ENCODE results near the gene TBC1D25. TPM values are rescaled to one million over a fixed set of nuclear protein-coding genes. Genes with fewer than 3 reads are reported as not detected.

TBC1D25 gene
- polyA plus RNA-seq, 1 of the 3 experiments (the other 2 are of a cell fraction): 18.4 TPM

GRCh38 chrX:48513670-48514069 is 25.8 kb upstream of the TBC1D25 start:
- no peaks in the 10 kb centered on the region for H3K27me3 ChIP-seq (ENCODE audit: insufficient read depth)
- peaks cover 0 to 25% of the 10 kb centered on the region in 2 experiments; a peak in 1 of 4 replicates for H3K4me1 ChIP-seq (ENCODE audit: control insufficient read depth in 1 of 2, insufficient read depth in 2 of 2, low read depth in 1 of 2, low read length in 1 of 2)
- H3K9me2 ChIP-seq: no peaks in the 10 kb centered on the region
- no peaks in the 10 kb centered on the region for H3K79me2 ChIP-seq (ENCODE audit: insufficient read depth)
- no peak overlapping the region for H3K9ac ChIP-seq
- TF ChIP-seq MXI1 (IDR thresholded peaks at IDR 0.05; ENCODE audit: low read depth, low read length): no peak
- TF ChIP-seq, protein P1, sequence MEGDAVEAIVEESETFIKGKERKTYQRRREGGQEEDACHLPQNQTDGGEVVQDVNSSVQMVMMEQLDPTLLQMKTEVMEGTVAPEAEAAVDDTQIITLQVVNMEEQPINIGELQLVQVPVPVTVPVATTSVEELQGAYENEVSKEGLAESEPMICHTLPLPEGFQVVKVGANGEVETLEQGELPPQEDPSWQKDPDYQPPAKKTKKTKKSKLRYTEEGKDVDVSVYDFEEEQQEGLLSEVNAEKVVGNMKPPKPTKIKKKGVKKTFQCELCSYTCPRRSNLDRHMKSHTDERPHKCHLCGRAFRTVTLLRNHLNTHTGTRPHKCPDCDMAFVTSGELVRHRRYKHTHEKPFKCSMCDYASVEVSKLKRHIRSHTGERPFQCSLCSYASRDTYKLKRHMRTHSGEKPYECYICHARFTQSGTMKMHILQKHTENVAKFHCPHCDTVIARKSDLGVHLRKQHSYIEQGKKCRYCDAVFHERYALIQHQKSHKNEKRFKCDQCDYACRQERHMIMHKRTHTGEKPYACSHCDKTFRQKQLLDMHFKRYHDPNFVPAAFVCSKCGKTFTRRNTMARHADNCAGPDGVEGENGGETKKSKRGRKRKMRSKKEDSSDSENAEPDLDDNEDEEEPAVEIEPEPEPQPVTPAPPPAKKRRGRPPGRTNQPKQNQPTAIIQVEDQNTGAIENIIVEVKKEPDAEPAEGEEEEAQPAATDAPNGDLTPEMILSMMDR (IDR thresholded peaks at IDR 0.05): no peak
- no peak for TF ChIP-seq POLR2AphosphoS5 (IDR thresholded peaks at IDR 0.05; ENCODE audit: low read depth, low read length)
- no peak for TF ChIP-seq RXRA (IDR thresholded peaks at IDR 0.05; ENCODE audit: borderline replicate concordance, low read depth)
- TF ChIP-seq USF2 (IDR thresholded peaks at IDR 0.05; ENCODE audit: borderline replicate concordance, low read depth, low read length): no peak
- no peak for TF ChIP-seq RFX5 (IDR thresholded peaks at IDR 0.05; ENCODE audit: low read length)
- no peak for TF ChIP-seq TAF1 (IDR thresholded peaks at IDR 0.05; ENCODE audit: borderline replicate concordance, low read depth, low read length)
- no peaks in the 10 kb centered on the region for H3F3A ChIP-seq (replicated peaks; ENCODE audit: insufficient read depth)
- CTCF ChIA-PET: no interaction called here
- H3K36me3 ChIP-seq (replicated peaks in 1 of 2; ENCODE audit: control insufficient read depth in 1 of 2, insufficient read depth in 2 of 2, low read length in 1 of 2): no peaks in the 10 kb centered on the region
- no peak overlapping the region for H2AFZ ChIP-seq (ENCODE audit: low read depth)
- DNase-seq: no peak
- H3K4me3 ChIP-seq (ENCODE audit: low read depth in 2 of 2, low read length in 1 of 2): no peak overlapping the region
- H3K9me3 ChIP-seq: no peaks in the 10 kb centered on the region
- no peaks in the 10 kb centered on the region for H4K20me1 ChIP-seq (ENCODE audit: insufficient read depth)
- peak overlapping the region in 1 of 2 experiments; percentile 43; a peak in 2 of 4 replicates for H3K27ac ChIP-seq (ENCODE audit: low read depth in 2 of 2, low read length in 1 of 2)
- WGBS (ENCODE audit: low lambda C conversion rate): 40% methylated on average over 4 of the region's 4 CpGs
- no peak overlapping the region for H3K4me2 ChIP-seq
- POLR2A ChIA-PET: no interaction called here

- Histone ChIP-seq H3K79me2 (ENCODE audit: insufficient read depth) (no peaks in the 10 kb centered on the region), H3K27ac (ENCODE audit: low read depth in 2 of 2, low read length in 1 of 2) (peak overlapping the region in 1 of 2 experiments; percentile 43; a peak in 2 of 4 replicates), H3K9ac (no peak overlapping the region), H3F3A (replicated peaks; ENCODE audit: insufficient read depth) (no peaks in the 10 kb centered on the region), H3K36me3 (replicated peaks in 1 of 2; ENCODE audit: control insufficient read depth in 1 of 2, insufficient read depth in 2 of 2, low read length in 1 of 2) (no peaks in the 10 kb centered on the region), H2AFZ (ENCODE audit: low read depth) (no peak overlapping the region), H3K4me3 (ENCODE audit: low read depth in 2 of 2, low read length in 1 of 2) (no peak overlapping the region), H4K20me1 (ENCODE audit: insufficient read depth) (no peaks in the 10 kb centered on the region), H3K4me2 (no peak overlapping the region), H3K9me2 (no peaks in the 10 kb centered on the region), H3K27me3 (ENCODE audit: insufficient read depth) (no peaks in the 10 kb centered on the region), H3K4me1 (ENCODE audit: control insufficient read depth in 1 of 2, insufficient read depth in 2 of 2, low read depth in 1 of 2, low read length in 1 of 2) (peaks cover 0 to 25% of the 10 kb centered on the region in 2 experiments; a peak in 1 of 4 replicates), H3K9me3 (no peaks in the 10 kb centered on the region)
- ChIA-PET CTCF (interaction anchor here (0.8 kb wide), 1 partner anchor 439 kb away, joined by 3 read pairs; no protein-coding TSS in a partner anchor), POLR2A (no interaction called here)
- TF ChIP-seq TCF12 (IDR thresholded peaks at IDR 0.05): no peak
- TF ChIP-seq SIN3A (IDR thresholded peaks at IDR 0.05; ENCODE audit: borderline replicate concordance, low read depth, low read length): no peak
- TF ChIP-seq SMC3 (IDR thresholded peaks at IDR 0.05; ENCODE audit: low read depth, low read length): no peak
- no peak for TF ChIP-seq FOXJ3 (CRISPR knock-in tag; IDR thresholded peaks at IDR 0.05)
- TF ChIP-seq RCOR1 (IDR thresholded peaks at IDR 0.05; ENCODE audit: low read length): no peak
- no peak for TF ChIP-seq GABPA (IDR thresholded peaks at IDR 0.05; ENCODE audit: low read depth)
- no peak for TF ChIP-seq RAD21 (IDR thresholded peaks at IDR 0.05; ENCODE audit: low read length)
- no peak for TF ChIP-seq JUND (IDR thresholded peaks at IDR 0.05)
- TF ChIP-seq MXI1 (IDR thresholded peaks at IDR 0.05; ENCODE audit: low read depth, low read length): no peak
- TF ChIP-seq EP300 (IDR thresholded peaks at IDR 0.05; ENCODE audit: borderline replicate concordance in 1 of 2, low read depth in 1 of 2, low read length in 1 of 2): no peak
- TF ChIP-seq, protein P2, sequence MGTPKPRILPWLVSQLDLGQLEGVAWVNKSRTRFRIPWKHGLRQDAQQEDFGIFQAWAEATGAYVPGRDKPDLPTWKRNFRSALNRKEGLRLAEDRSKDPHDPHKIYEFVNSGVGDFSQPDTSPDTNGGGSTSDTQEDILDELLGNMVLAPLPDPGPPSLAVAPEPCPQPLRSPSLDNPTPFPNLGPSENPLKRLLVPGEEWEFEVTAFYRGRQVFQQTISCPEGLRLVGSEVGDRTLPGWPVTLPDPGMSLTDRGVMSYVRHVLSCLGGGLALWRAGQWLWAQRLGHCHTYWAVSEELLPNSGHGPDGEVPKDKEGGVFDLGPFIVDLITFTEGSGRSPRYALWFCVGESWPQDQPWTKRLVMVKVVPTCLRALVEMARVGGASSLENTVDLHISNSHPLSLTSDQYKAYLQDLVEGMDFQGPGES (IDR thresholded peaks at IDR 0.05; ENCODE audit: low read depth, low read length): no peak
- TF ChIP-seq, protein P3, sequence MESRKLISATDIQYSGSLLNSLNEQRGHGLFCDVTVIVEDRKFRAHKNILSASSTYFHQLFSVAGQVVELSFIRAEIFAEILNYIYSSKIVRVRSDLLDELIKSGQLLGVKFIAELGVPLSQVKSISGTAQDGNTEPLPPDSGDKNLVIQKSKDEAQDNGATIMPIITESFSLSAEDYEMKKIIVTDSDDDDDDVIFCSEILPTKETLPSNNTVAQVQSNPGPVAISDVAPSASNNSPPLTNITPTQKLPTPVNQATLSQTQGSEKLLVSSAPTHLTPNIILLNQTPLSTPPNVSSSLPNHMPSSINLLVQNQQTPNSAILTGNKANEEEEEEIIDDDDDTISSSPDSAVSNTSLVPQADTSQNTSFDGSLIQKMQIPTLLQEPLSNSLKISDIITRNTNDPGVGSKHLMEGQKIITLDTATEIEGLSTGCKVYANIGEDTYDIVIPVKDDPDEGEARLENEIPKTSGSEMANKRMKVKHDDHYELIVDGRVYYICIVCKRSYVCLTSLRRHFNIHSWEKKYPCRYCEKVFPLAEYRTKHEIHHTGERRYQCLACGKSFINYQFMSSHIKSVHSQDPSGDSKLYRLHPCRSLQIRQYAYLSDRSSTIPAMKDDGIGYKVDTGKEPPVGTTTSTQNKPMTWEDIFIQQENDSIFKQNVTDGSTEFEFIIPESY (IDR thresholded peaks at IDR 0.05; ENCODE audit: borderline replicate concordance, low read depth): no peak
- TF ChIP-seq CHD2 (IDR thresholded peaks at IDR 0.05; ENCODE audit: low read length, partially characterized antibody): no peak
- 44% methylated on average over 15 of the region's 16 CpGs for WGBS (ENCODE audit: low lambda C conversion rate)
- no peak for DNase-seq
Observed at GRCh38 chrX:48514126-48514806, 25.2 kb upstream of the TBC1D25 start.
